KMS-11 (cell line): ENCODE data around the gene PPP1R12B.

Source experiments
- H2AFZ ChIP-seq: fragments of 200-600 bp; sonication (generic); 2 replicates; pipeline ENCODE4 v1.6.1; 2016; ENCODE audit warnings: antibody characterized with exemption, mixed run types, low read depth
- H3K27ac ChIP-seq: fragments of 200-600 bp; sonication (generic); 2 replicates; pipeline ENCODE4 v1.6.1; 2016; ENCODE audit warnings: mild to moderate bottlenecking, mixed run types
- H3K27me3 ChIP-seq: fragments of 200-600 bp; sonication (generic); 2 replicates; pipeline ENCODE4 v1.6.1; 2017; ENCODE audit warnings: mild to moderate bottlenecking, low read depth, mixed run types, moderate library complexity; ENCODE audit not compliant: insufficient read depth
- H3K36me3 ChIP-seq: fragments of 200-600 bp; sonication (generic); 2 replicates; pipeline ENCODE4 v1.6.1; 2017; ENCODE audit warnings: mild to moderate bottlenecking, mixed run types; ENCODE audit not compliant: insufficient read depth
- H3K4me1 ChIP-seq: fragments of 200-600 bp; sonication (generic); 2 replicates; pipeline ENCODE4 v1.6.1; 2016; ENCODE audit warnings: mild to moderate bottlenecking, low read depth, mixed run types; ENCODE audit not compliant: poor library complexity, severe bottlenecking
- H3K4me2 ChIP-seq: fragments of 200-600 bp; sonication (generic); 2 replicates; pipeline ENCODE4 v1.7.0; 2016; ENCODE audit warnings: mild to moderate bottlenecking, mixed run types
- H3K4me3 ChIP-seq: fragments of 200-600 bp; sonication (generic); IDR thresholded peaks from 2 replicates; pipeline ENCODE4 v1.6.1; 2017; ENCODE audit warnings: low read depth, low read length, mixed read lengths; ENCODE audit not compliant: insufficient read depth
- H3K79me2 ChIP-seq: fragments of 200-600 bp; sonication (generic); 2 replicates; pipeline ENCODE4 v1.6.1; 2016; ENCODE audit warnings: low read depth, mixed run types; ENCODE audit not compliant: insufficient read depth
- H3K9ac ChIP-seq: fragments of 200-600 bp; sonication (generic); 2 replicates; pipeline ENCODE4 v1.6.1; 2016; ENCODE audit warnings: mild to moderate bottlenecking, mixed run types
- H4K20me1 ChIP-seq: fragments of 200-600 bp; sonication (generic); 2 replicates; pipeline ENCODE4 v1.6.1; 2016; ENCODE audit warnings: mild to moderate bottlenecking, mixed run types; ENCODE audit not compliant: insufficient read depth
- CTCF ChIP-seq: fragments of 200-600 bp; sonication (generic); conservative IDR thresholded peaks from 2 replicates; pipeline ENCODE4 v1.6.1; 2017; ENCODE audit warnings: low read depth, mild to moderate bottlenecking, antibody characterized with exemption, low read length, moderate library complexity, mixed read lengths

The PPP1R12B gene

GRCh38 chr1:202320081-202320405 lies 28.5 kb upstream of the PPP1R12B start:
- Histone ChIP-seq H3K27ac (no peak overlapping the region), H3K36me3 (no peaks in the 10 kb centered on the region), H4K20me1 (no peaks in the 10 kb centered on the region), H2AFZ (no peak overlapping the region), H3K27me3 (no peaks in the 10 kb centered on the region), H3K4me2 (no peak overlapping the region), H3K9ac (no peak overlapping the region), H3K79me2 (no peaks in the 10 kb centered on the region), H3K4me3 (no peak overlapping the region), H3K4me1 (no peaks in the 10 kb centered on the region)
- TF ChIP-seq CTCF: no peak

GRCh38 chr1:202323731-202324130 lies 24.8 kb upstream of the PPP1R12B start:
- Histone ChIP-seq H2AFZ (no peak overlapping the region), H3K4me1 (no peaks in the 10 kb centered on the region), H3K4me3 (no peak overlapping the region), H3K79me2 (no peaks in the 10 kb centered on the region), H3K36me3 (no peaks in the 10 kb centered on the region), H3K4me2 (no peak overlapping the region), H3K27ac (no peak overlapping the region), H3K27me3 (no peaks in the 10 kb centered on the region), H3K9ac (no peak overlapping the region), H4K20me1 (no peaks in the 10 kb centered on the region)
- no peak for TF ChIP-seq CTCF

- no peak overlapping the region for H3K4me3 ChIP-seq
- no peak overlapping the region for H2AFZ ChIP-seq
- H3K4me2 ChIP-seq: no peak overlapping the region
- no peaks in the 10 kb centered on the region for H3K36me3 ChIP-seq
- no peaks in the 10 kb centered on the region for H3K27me3 ChIP-seq
- H3K4me1 ChIP-seq: no peaks in the 10 kb centered on the region
- TF ChIP-seq CTCF: no peak
- no peaks in the 10 kb centered on the region for H4K20me1 ChIP-seq
- H3K9ac ChIP-seq: no peak overlapping the region
- H3K79me2 ChIP-seq: no peaks in the 10 kb centered on the region
- H3K27ac ChIP-seq: no peak overlapping the region
Measured at GRCh38 chr1:202324646-202325045, 23.9 kb upstream of the PPP1R12B start.

- H4K20me1 ChIP-seq: no peaks in the 10 kb centered on the region
- H3K9ac ChIP-seq: no peak overlapping the region
- H3K4me3 ChIP-seq: no peak overlapping the region
- H3K27me3 ChIP-seq: no peaks in the 10 kb centered on the region
- H2AFZ ChIP-seq: no peak overlapping the region
- H3K4me1 ChIP-seq: no peaks in the 10 kb centered on the region
- no peak overlapping the region for H3K4me2 ChIP-seq
- H3K79me2 ChIP-seq: no peaks in the 10 kb centered on the region
- no peak overlapping the region for H3K27ac ChIP-seq
- TF ChIP-seq CTCF: no peak; the same call in 1 of the 2 replicates
- H3K36me3 ChIP-seq: peaks cover 15% of the 10 kb centered on the region; the same call in 1 of the 2 replicates
Measured at GRCh38 chr1:202329891-202330290, 18.6 kb upstream of the PPP1R12B start.
